ENCODE measurements around the gene RAB20. TPM values are rescaled to one million over a fixed set of nuclear protein-coding genes. Genes with fewer than 3 reads are reported as not detected.

Gene RAB20
- total RNA-seq, 1 donor from 2014 or later: 10.0 TPM

- no peak overlapping the region for H3K27ac Mint-ChIP-seq (ENCODE audit: unreplicated experiment)
- DNase-seq (ENCODE audit: extremely low spot score, unreplicated experiment): no peak
- no peaks in the 10 kb centered on the region for H3K27me3 Mint-ChIP-seq (ENCODE audit: unreplicated experiment)
- peaks cover 61% of the 10 kb centered on the region for H3K36me3 Mint-ChIP-seq (ENCODE audit: unreplicated experiment)
- no peaks in the 10 kb centered on the region for H3K9me3 Mint-ChIP-seq (ENCODE audit: unreplicated experiment)
- peaks cover 12% of the 10 kb centered on the region for H3K4me1 Mint-ChIP-seq (ENCODE audit: unreplicated experiment)
- TF ChIP-seq CTCF (IDR thresholded peaks at IDR 0.05): no peak
- no peak overlapping the region for H3K4me3 Mint-ChIP-seq (ENCODE audit: unreplicated experiment)
Observed at GRCh38 chr13:110475117-110475516, 86.4 kb downstream of the RAB20 start.

GRCh38 chr13:110474713-110475112 lies 86.8 kb downstream of the RAB20 start:
- Mint-ChIP-seq H3K27ac (ENCODE audit: unreplicated experiment) (no peak overlapping the region), H3K27me3 (ENCODE audit: unreplicated experiment) (no peaks in the 10 kb centered on the region), H3K9me3 (ENCODE audit: unreplicated experiment) (no peaks in the 10 kb centered on the region), H3K4me3 (ENCODE audit: unreplicated experiment) (no peak overlapping the region), H3K36me3 (ENCODE audit: unreplicated experiment) (peaks cover 58% of the 10 kb centered on the region), H3K4me1 (ENCODE audit: unreplicated experiment) (peaks cover 12% of the 10 kb centered on the region)
- no peak for TF ChIP-seq CTCF (IDR thresholded peaks at IDR 0.05)
- DNase-seq (ENCODE audit: extremely low spot score, unreplicated experiment): no peak

Other genes starting within 250 kb of the RAB20 start
- 34.3 and 35.6 TPM in 2 replicates for gene NAXD, start 53.8 kb upstream of the RAB20 start, total RNA-seq
- 57.1 and 62.2 TPM in 2 replicates for gene CARS2, start 144.4 kb upstream of the RAB20 start, total RNA-seq
- 21.8 and 23.2 TPM in 2 replicates for gene ING1, start 152.0 kb upstream of the RAB20 start, total RNA-seq